ENCODE data around the gene GIPC2. TPM values are rescaled to one million over a fixed set of nuclear protein-coding genes. Genes with fewer than 3 reads are reported as not detected.

Gene GIPC2
- total and polyA plus RNA-seq, 7 donors = 0.99 to 23.8 (median 2.5) TPM

DNA sequence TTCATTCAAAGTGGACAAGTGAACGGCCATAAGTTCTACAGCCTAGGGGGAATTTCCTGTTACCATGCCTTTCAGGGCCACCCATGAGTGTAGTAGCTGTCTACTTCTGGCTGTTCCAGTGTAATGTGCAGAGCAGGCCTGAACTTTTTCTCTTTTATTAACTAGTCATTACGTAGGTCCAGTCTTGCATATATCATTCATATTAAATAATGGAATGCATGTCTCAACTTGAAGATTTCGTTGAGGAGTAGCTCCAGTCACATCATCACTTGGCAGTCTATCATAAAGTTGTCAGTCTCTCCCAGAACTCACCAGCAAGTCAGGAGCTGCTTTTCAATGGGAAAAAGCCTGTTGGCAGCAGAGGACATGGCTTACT lies 12.0 kb upstream of the GIPC2 start:
- Histone ChIP-seq H3K27me3 (no peaks in the 10 kb centered on the region), H3K36me3 (no peaks in the 10 kb centered on the region), H3K4me1 (peaks cover 0 to 12% (median 4%) of the 10 kb centered on the region in 4 donors), H3K4me3 (no peak overlapping the region), H3K9me3 (no peaks in the 10 kb centered on the region), H3K27ac (no peak overlapping the region)
- TF ChIP-seq, protein P1, sequence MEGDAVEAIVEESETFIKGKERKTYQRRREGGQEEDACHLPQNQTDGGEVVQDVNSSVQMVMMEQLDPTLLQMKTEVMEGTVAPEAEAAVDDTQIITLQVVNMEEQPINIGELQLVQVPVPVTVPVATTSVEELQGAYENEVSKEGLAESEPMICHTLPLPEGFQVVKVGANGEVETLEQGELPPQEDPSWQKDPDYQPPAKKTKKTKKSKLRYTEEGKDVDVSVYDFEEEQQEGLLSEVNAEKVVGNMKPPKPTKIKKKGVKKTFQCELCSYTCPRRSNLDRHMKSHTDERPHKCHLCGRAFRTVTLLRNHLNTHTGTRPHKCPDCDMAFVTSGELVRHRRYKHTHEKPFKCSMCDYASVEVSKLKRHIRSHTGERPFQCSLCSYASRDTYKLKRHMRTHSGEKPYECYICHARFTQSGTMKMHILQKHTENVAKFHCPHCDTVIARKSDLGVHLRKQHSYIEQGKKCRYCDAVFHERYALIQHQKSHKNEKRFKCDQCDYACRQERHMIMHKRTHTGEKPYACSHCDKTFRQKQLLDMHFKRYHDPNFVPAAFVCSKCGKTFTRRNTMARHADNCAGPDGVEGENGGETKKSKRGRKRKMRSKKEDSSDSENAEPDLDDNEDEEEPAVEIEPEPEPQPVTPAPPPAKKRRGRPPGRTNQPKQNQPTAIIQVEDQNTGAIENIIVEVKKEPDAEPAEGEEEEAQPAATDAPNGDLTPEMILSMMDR (IDR thresholded peaks at IDR 0.05) = no peak
- WGBS, 2 donors = 88 to 92% methylated on average over 3 of the region's 3 CpGs
- intact Hi-C loops (cut with DNase I) = no loop called here
- no peak for DNase-seq

- 80 to 94% methylated on average over 2 of the region's 2 CpGs for WGBS, 2 donors
- Histone ChIP-seq H3K4me1 (peaks cover 0 to 14% (median 4%) of the 10 kb centered on the region in 4 donors), H3K9me3 (no peaks in the 10 kb centered on the region), H3K27me3 (no peaks in the 10 kb centered on the region), H3K36me3 (no peaks in the 10 kb centered on the region), H3K4me3 (no peak overlapping the region), H3K27ac (no peak overlapping the region)
- intact Hi-C loops (cut with DNase I) = no loop called here
- DNase-seq = no peak
- TF ChIP-seq, protein P1 (IDR thresholded peaks at IDR 0.05) = no peak
- TF ChIP-seq POLR2AphosphoS5 (IDR thresholded peaks at IDR 0.05) (no peak), EP300 (IDR thresholded peaks at IDR 0.05) (no peak)
Observed at GRCh38 chr1:78035121-78035520, 10.6 kb upstream of the GIPC2 start.

DNA sequence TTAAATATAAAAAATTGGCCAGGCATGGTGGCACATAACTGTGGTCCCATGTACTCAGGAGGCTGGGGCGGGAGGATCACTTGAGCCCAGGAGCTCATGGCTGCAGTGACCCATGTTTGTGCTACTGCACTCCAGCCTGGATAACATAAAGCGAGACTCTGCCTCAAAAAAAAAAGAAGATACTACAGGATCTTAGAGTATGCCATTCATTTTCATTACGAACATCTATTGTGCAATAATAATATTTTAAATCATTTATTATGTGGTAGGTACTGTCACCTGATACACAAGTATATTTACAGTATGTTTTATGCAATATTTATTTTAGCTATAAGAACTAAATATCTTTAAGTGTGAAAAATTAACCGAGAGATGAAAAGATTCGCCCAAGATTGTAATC lies 9.3 kb upstream of the GIPC2 start:
- no peak overlapping the region for H3K27ac ChIP-seq
- 78 to 95% methylated on average over 5 of the region's 5 CpGs for WGBS, 2 donors
- DNase-seq = no peak
- no peaks in the 10 kb centered on the region for H3K36me3 ChIP-seq
- no peak for TF ChIP-seq POLR2AphosphoS5 (IDR thresholded peaks at IDR 0.05)
- TF ChIP-seq, protein P1 (IDR thresholded peaks at IDR 0.05) = no peak
- TF ChIP-seq EP300 (IDR thresholded peaks at IDR 0.05) = no peak
- TF ChIP-seq POLR2A (IDR thresholded peaks at IDR 0.05) = no peak
- no peak overlapping the region for H3K4me3 ChIP-seq
- no peaks in the 10 kb centered on the region for H3K9me3 ChIP-seq
- intact Hi-C loops (cut with DNase I) = no loop called here
- no peaks in the 10 kb centered on the region for H3K27me3 ChIP-seq
- H3K4me1 ChIP-seq = peaks cover 0 to 14% (median 4%) of the 10 kb centered on the region in 4 donors

GRCh38 chr1:78038071-78038470 lies 7.7 kb upstream of the GIPC2 start:
- Histone ChIP-seq H3K36me3 (no peaks in the 10 kb centered on the region), H3K9me3 (no peaks in the 10 kb centered on the region), H3K4me1 (peaks cover 0 to 14% (median 4%) of the 10 kb centered on the region in 4 donors), H3K27ac (no peak overlapping the region), H3K4me3 (no peak overlapping the region), H3K27me3 (no peaks in the 10 kb centered on the region)
- intact Hi-C loops (cut with DNase I) = no loop called here
- no peak for DNase-seq
- WGBS, 2 donors = 69 to 75% methylated on average over 2 of the region's 2 CpGs
- TF ChIP-seq EP300 (IDR thresholded peaks at IDR 0.05) (no peak), POLR2AphosphoS5 (IDR thresholded peaks at IDR 0.05) (no peak), POLR2A (IDR thresholded peaks at IDR 0.05) (no peak)
- TF ChIP-seq, protein P1 (IDR thresholded peaks at IDR 0.05) = no peak

GRCh38 chr1:78038491-78038939 lies 7.3 kb upstream of the GIPC2 start:
- TF ChIP-seq, protein P1 (IDR thresholded peaks at IDR 0.05) = no peak
- TF ChIP-seq POLR2A (IDR thresholded peaks at IDR 0.05) = no peak
- no peak for TF ChIP-seq EP300 (IDR thresholded peaks at IDR 0.05)
- no peak for TF ChIP-seq POLR2AphosphoS5 (IDR thresholded peaks at IDR 0.05)

More at GRCh38 chr1:78038491-78038939, 7.3 kb upstream of the GIPC2 start:
- H3K27ac ChIP-seq = no peak overlapping the region
- peaks cover 0 to 14% (median 4%) of the 10 kb centered on the region in 4 donors for H3K4me1 ChIP-seq
- intact Hi-C loops (cut with DNase I) = no loop called here
- H3K4me3 ChIP-seq = no peak overlapping the region
- H3K36me3 ChIP-seq = no peaks in the 10 kb centered on the region
- no peak for DNase-seq
- no peaks in the 10 kb centered on the region for H3K9me3 ChIP-seq
- no peaks in the 10 kb centered on the region for H3K27me3 ChIP-seq

Data from sigmoid colon (tissue), 7 donors.